HG02973 (cell line): Measurements from ENCODE around the gene CABP4.

Source experiments
- ATAC-seq: cut with Tn5 transposase; IDR thresholded peaks from one replicate; pipeline ENCODE4 v1.9.1; 2021; ENCODE audit warnings: moderate library complexity; ENCODE audit not compliant: unreplicated experiment

CABP4 gene

GRCh38 chr11:67507242-67507863 is 52.2 kb downstream of the CABP4 start:
- ATAC-seq: no peak

DNA sequence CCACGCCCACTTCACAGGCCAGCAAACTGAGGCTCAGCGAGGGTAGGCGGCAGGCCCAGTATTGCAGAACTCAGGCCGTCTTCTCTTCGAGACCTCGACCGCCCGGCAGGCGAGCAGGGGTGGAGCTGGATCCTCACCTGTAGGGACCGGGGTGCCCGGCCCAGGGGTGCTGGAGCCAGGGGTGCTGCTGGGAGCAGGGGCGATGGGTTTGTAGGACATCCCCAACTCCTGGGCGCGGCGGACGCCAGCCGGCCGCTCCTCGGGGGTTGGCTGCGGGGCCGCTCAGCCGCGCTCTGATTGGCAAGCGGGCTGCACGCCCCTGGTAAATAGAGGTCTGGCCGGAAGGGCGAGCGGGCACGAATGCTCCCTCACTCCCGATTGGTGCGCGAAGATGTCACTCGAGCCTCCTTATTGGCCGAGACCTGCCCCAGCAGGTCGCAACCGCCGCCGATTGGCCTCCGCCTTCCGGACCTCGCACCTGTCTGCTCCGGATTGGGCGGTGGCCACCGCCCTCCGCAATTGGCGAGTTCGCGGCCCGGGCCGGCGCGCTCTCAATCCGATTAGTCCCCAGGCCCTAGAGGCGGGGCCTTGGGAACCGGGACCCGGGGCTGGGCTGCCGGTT is 52.8 kb downstream of the CABP4 start, which contains the start of gene CDK2AP2:
CDK2AP2 (minus strand) TSS at position 299 of the 622 bp plus-strand sequence; CDS start at position 219, 80 bp downstream.
- ATAC-seq: peak; percentile 64

DNA sequence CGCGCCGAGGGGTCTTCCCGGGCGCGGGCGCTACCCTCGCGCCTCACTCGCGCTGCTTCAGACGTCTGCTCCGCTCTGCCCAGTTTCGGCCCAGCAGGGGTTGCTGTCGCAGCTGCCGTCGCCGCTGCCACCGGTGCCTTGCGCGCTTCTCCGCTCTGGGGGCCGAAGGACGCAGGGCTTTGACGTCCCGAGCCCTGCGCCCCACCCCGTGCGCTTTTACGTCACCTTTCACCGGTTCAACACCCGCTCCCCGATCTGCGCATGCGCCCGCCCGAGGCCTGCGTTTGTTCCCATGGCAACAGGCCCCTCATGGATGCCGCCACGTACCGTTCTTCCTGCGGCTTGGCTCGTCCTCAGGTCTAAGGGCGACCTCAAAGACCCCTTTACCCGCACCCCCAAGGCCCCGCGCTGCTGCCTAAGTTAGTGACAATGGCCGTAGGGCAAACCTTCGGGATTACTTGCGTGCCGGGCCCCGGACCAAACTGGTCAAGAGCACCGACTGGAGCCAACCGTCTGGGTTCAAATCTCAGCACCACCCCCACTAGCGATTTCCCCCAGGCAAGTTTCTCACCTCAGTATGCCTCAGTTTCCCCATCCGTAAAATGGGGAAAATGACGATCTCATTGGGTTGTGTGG is 53.5 kb downstream of the CABP4 start:
- ATAC-seq: peak; percentile 27

- ATAC-seq: no peak
Measured at GRCh38 chr11:67510023-67510345, 54.8 kb downstream of the CABP4 start.
